ENCODE measurements around the gene ZSWIM6.

- TF ChIP-seq, protein P1, sequence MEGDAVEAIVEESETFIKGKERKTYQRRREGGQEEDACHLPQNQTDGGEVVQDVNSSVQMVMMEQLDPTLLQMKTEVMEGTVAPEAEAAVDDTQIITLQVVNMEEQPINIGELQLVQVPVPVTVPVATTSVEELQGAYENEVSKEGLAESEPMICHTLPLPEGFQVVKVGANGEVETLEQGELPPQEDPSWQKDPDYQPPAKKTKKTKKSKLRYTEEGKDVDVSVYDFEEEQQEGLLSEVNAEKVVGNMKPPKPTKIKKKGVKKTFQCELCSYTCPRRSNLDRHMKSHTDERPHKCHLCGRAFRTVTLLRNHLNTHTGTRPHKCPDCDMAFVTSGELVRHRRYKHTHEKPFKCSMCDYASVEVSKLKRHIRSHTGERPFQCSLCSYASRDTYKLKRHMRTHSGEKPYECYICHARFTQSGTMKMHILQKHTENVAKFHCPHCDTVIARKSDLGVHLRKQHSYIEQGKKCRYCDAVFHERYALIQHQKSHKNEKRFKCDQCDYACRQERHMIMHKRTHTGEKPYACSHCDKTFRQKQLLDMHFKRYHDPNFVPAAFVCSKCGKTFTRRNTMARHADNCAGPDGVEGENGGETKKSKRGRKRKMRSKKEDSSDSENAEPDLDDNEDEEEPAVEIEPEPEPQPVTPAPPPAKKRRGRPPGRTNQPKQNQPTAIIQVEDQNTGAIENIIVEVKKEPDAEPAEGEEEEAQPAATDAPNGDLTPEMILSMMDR (conservative IDR thresholded peaks at IDR 0.05; ENCODE audit: low read depth, low read length), result no peak
- no peak for TF ChIP-seq EZH2phosphoT487 (IDR thresholded peaks at IDR 0.05; ENCODE audit: borderline replicate concordance, low read length)
Observed at GRCh38 chr5:61385627-61386026, 53.6 kb downstream of the ZSWIM6 start.

Measured in PC-3 (cell line).